Karpas-422 (cell line): ENCODE results near the gene RFX4. TPM values are rescaled to one million over a fixed set of nuclear protein-coding genes. Genes with fewer than 3 reads are reported as not detected.

Experiments
- DNase-seq: peaks from one replicate; pipeline ENCODE4 v3.0.0-alpha.2; 2015
- H2AFZ ChIP-seq: fragments of 200-600 bp; sonication (generic); 2 replicates; pipeline ENCODE4 v1.6.1; 2014; ENCODE audit warnings: antibody characterized with exemption, low read length, mixed read lengths
- H3K27ac ChIP-seq: fragments of 200-600 bp; sonication (generic); 2 replicates; pipeline ENCODE4 v1.5.1; 2014; ENCODE audit warnings: mild to moderate bottlenecking, low read length, moderate library complexity
- H3K27me3 ChIP-seq: fragments of 200-600 bp; sonication (generic); 2 replicates; pipeline ENCODE4 v1.6.1; 2014; ENCODE audit warnings: low read length, mixed read lengths
- H3K36me3 ChIP-seq: fragments of 200-600 bp; sonication (generic); 2 replicates; pipeline ENCODE4 v1.6.1; 2014; ENCODE audit warnings: low read length, mixed read lengths; ENCODE audit not compliant: insufficient read depth
- H3K4me1 ChIP-seq: fragments of 200-600 bp; sonication (generic); 2 replicates; pipeline ENCODE4 v1.6.1; 2014; ENCODE audit warnings: mild to moderate bottlenecking, low read length, mixed read lengths
- H3K4me2 ChIP-seq: fragments of 200-600 bp; sonication (generic); 2 replicates; pipeline ENCODE4 v1.6.1; 2014; ENCODE audit warnings: low read length, low read depth, mild to moderate bottlenecking; ENCODE audit not compliant: poor library complexity, severe bottlenecking
- H3K4me3 ChIP-seq: fragments of 200-600 bp; sonication (generic); 2 replicates; pipeline ENCODE4 v1.5.1; 2014; ENCODE audit warnings: mild to moderate bottlenecking, antibody characterized with exemption, low read length, mixed read lengths
- H3K79me2 ChIP-seq: fragments of 200-600 bp; sonication (generic); 2 replicates; pipeline ENCODE4 v1.6.1; 2014; ENCODE audit warnings: mild to moderate bottlenecking, low read length, mixed read lengths
- H3K9ac ChIP-seq: fragments of 200-600 bp; sonication (generic); 2 replicates; pipeline ENCODE4 v1.6.0; 2014; ENCODE audit warnings: low read length
- H3K9me2 ChIP-seq: fragments of 200-600 bp; sonication (generic), shearing (Covaris generic); replicated peaks from 2 replicates; pipeline ENCODE4 v1.6.0; 2014; ENCODE audit warnings: mild to moderate bottlenecking, low read length, moderate library complexity; ENCODE audit not compliant: insufficient read depth
- H3K9me3 ChIP-seq: fragments of 300-700, 200-600 bp; sonication (generic); 2 replicates; pipeline ENCODE4 v1.6.1; 2014; ENCODE audit warnings: low read length, mixed read lengths
- H4K20me1 ChIP-seq: fragments of 200-600 bp; sonication (generic); 2 replicates; pipeline ENCODE4 v1.6.1; 2014; ENCODE audit warnings: mild to moderate bottlenecking, antibody characterized with exemption, low read length, low read depth; ENCODE audit not compliant: insufficient read depth
- total RNA-seq: library from RNA; depleted of rRNA; stranded (reverse); fragments of >200 nt; shearing (Covaris generic); gene quantifications from 2 replicates; pipeline ENCODE4 v1.2.3, GENCODE V29; 2014; ENCODE audit warnings: low replicate concordance

Gene RFX4
- total RNA-seq, 1 experiment from 2014 or later: not detected

DNA sequence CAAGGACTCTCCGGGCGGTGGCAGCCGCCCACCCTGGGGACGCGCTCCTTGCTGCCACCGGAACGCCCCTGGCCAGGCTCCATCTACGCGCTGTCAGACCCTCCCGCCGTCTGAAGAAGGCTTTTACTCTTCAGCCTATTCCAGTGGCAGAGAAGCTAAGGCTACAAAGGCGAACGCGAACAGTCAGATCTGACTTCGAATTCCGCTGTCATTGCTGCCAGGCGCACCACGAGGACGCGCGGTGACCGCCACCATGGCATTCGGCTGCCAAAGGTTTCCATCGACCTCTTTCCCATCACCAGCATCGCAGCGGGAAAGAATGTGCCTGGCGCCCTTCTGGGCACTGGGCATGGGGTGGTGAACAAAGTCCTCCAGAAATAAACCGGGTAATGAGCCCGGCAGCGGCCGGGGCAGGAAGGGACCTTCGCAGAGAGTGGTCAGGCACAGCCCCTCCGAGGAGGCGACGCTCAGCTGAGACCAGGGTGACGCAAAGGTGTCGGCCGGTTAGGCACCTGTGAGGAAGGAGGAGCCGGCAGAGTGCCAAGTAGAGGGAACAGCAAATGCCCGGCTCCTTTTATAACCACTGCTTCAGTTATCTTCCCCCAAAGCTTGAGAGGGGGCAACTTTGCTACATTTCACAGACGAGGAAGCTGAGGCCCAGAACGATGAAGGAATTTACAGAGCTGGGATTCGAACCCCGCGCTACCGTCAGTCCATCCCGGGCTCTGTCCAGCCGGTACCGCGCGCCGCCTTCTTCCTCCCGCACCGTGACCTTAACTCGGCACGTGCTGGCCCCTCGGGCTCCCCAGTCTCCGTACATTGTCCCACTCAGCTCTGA lies 1.9 kb upstream of the RFX4 start:
- H3K4me1 ChIP-seq: no peaks in the 10 kb centered on the region
- H3K9me2 ChIP-seq: no peaks in the 10 kb centered on the region
- no peak overlapping the region for H3K9ac ChIP-seq
- DNase-seq: no peak
- H3K4me3 ChIP-seq: no peak overlapping the region
- H3K79me2 ChIP-seq: no peaks in the 10 kb centered on the region
- no peak overlapping the region for H3K4me2 ChIP-seq
- no peaks in the 10 kb centered on the region for H3K9me3 ChIP-seq
- no peaks in the 10 kb centered on the region for H4K20me1 ChIP-seq
- no peak overlapping the region for H2AFZ ChIP-seq
- no peaks in the 10 kb centered on the region for H3K36me3 ChIP-seq
- H3K27me3 ChIP-seq: no peaks in the 10 kb centered on the region
- no peak overlapping the region for H3K27ac ChIP-seq

DNA sequence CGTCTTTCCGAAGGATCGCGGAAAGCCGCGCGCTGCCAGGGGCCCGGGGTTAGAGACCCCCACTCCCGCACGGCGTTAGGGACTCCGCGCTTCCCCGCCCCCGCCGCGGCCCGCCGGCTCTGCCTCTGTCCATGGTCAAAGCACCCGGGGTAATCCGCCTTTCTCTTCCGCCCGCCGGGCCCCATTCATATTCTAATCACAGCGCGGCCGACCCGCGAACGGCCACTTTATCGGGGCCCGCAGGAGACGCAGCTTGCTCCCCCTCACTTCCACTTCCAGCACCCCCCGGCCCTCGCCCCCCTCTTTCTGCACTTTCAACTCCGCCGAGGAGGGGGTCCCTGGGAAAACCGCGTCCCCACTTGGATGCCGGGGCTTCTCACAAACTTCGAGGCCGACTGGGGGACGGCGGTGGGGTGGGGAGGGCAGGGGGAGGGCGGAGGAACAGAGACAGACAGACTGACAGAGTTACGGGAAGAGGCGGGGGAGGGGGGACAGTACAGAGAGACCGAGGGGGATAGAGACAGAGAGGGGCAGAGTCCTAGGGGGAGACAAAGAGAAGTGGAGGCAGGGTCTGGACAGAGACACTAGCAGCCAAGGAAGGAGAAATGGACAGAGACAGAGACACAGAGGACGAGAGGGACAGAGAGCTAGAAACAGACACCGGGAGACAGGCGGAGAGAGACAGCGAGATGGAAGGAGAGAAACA lies 1.1 kb upstream of the RFX4 start:
- no peaks in the 10 kb centered on the region for H4K20me1 ChIP-seq
- no peak for DNase-seq
- H3K9ac ChIP-seq: no peak overlapping the region
- H3K9me3 ChIP-seq: no peaks in the 10 kb centered on the region
- no peaks in the 10 kb centered on the region for H3K9me2 ChIP-seq
- no peaks in the 10 kb centered on the region for H3K36me3 ChIP-seq
- H3K4me3 ChIP-seq: no peak overlapping the region
- H2AFZ ChIP-seq: no peak overlapping the region
- no peaks in the 10 kb centered on the region for H3K4me1 ChIP-seq
- no peaks in the 10 kb centered on the region for H3K79me2 ChIP-seq
- H3K27me3 ChIP-seq: no peaks in the 10 kb centered on the region
- H3K27ac ChIP-seq: no peak overlapping the region
- no peak overlapping the region for H3K4me2 ChIP-seq

DNA sequence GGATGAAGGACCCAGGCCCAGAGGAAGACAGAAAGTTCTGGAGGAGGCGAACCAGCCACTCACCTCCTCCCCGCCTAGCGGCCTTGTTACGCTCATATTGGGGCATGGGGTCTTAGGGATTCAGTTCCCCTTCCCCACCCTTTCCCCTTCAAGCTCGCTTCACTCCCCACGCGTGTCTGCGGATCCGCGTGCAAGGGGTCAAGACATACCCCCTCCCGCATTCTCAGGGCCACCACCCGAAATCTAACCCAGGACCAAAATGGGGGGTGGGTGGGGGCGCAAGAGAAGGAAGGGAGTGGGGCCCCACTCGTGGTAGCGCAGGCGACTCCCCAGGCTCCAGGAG lies 584 bp upstream of the RFX4 start:
- Histone ChIP-seq H3K9me2 (no peaks in the 10 kb centered on the region), H3K9me3 (no peaks in the 10 kb centered on the region), H3K27me3 (no peaks in the 10 kb centered on the region), H3K4me1 (no peaks in the 10 kb centered on the region), H3K4me3 (no peak overlapping the region), H3K79me2 (no peaks in the 10 kb centered on the region), H4K20me1 (no peaks in the 10 kb centered on the region), H3K4me2 (no peak overlapping the region), H3K9ac (no peak overlapping the region), H3K36me3 (no peaks in the 10 kb centered on the region), H3K27ac (no peak overlapping the region), H2AFZ (no peak overlapping the region)
- no peak for DNase-seq

DNA sequence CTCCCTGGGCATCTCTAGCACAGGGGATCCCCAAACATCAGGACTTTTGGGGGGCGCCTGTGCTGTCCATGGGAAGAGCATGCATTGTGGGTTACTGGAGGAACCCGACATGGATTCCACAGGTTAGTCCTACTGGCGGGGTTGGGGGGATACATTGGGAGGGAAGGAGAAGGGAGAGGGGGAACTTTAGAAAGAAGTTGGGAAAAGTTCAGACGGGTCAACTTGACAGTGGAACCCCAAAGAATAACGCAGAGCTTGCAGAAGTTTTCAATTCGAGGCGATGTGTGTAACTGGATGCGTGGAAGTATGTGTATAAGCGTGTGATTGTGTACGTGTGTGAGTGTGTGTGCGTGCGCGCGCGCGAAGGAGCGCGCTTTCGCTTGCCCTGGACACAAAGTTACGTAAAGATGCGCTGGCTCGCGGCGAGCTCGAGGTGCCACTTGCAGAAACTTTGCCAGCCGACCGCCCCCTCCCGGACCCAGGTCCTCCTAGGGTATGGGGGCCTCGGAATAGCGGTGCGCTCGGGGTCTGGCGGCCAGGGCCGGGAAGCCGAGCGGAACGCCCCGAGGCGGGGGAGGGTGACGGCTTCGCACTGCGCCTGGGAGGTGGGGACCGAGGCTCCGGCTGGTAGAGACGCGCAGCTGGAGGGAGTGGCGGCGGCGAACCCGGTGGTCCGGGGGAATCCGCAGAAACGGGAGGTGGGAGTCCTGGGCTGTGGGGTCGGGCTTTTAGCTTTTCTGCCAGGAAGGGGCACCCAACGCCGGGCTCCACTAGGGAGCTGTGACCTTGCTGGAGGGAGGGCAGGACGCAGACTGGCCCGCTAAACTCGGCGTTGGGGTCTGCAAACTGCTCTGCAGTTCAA lies 669 bp downstream of the RFX4 start:
- no peaks in the 10 kb centered on the region for H3K4me1 ChIP-seq
- no peaks in the 10 kb centered on the region for H3K36me3 ChIP-seq
- no peak overlapping the region for H3K4me3 ChIP-seq
- H3K9me2 ChIP-seq: no peaks in the 10 kb centered on the region
- H3K4me2 ChIP-seq: no peak overlapping the region
- H3K79me2 ChIP-seq: no peaks in the 10 kb centered on the region
- DNase-seq: no peak
- no peaks in the 10 kb centered on the region for H3K9me3 ChIP-seq
- no peak overlapping the region for H3K9ac ChIP-seq
- H2AFZ ChIP-seq: no peak overlapping the region
- H3K27me3 ChIP-seq: no peaks in the 10 kb centered on the region
- no peaks in the 10 kb centered on the region for H4K20me1 ChIP-seq
- H3K27ac ChIP-seq: no peak overlapping the region

DNA sequence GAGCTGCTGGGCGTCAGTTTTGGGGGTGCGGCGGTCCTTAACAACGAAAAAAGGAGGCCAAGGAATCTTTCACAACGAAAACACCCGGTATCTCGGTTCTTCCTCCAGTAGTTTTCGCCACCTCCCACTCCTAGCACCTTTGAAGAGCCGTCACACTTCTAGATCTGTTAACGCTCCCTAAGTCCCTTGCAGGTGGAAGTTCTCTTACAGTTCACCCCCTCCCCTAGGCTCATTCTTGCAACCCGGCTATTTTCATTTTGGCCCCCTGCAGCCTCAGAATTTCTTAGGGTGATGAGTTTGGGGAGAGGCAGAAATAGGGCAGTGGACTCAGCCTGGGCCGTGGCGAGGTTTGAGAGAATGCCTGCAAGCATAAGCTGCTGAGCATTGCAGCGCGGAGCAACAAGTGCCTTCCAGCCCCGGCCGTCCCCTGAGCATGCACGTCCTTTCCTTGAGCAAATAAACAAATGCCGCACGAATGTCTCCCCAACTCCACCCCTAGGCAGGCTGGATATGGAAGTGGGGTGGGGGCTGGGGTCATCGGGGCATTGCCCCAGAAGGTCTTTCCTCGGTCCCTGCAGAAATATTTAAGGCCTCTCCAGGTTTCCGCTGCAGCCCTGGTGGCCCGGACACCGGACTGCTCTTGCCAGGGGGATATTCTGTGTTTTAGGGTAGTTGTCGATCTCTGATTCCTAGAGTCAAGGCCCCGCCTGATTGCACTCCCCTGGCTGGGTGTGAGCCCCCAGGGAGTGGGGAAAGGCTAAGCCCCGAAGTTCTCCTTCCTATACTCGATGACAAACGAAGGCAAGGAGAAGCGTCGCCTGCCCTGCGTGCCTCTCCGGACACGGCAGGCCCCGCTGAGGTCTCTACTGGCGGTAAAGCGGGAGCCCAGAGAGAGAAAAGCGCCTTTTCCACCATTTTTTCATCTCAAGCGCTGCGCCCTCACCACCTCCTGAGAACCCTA lies 1.6 kb downstream of the RFX4 start:
- H3K9me2 ChIP-seq: no peaks in the 10 kb centered on the region
- H3K4me2 ChIP-seq: no peak overlapping the region
- H3K9me3 ChIP-seq: no peaks in the 10 kb centered on the region
- H3K4me3 ChIP-seq: no peak overlapping the region
- no peak overlapping the region for H3K9ac ChIP-seq
- no peak for DNase-seq
- H3K27ac ChIP-seq: no peak overlapping the region
- H3K4me1 ChIP-seq: no peaks in the 10 kb centered on the region
- no peaks in the 10 kb centered on the region for H3K79me2 ChIP-seq
- no peaks in the 10 kb centered on the region for H4K20me1 ChIP-seq
- no peaks in the 10 kb centered on the region for H3K27me3 ChIP-seq
- no peak overlapping the region for H2AFZ ChIP-seq
- no peaks in the 10 kb centered on the region for H3K36me3 ChIP-seq

DNA sequence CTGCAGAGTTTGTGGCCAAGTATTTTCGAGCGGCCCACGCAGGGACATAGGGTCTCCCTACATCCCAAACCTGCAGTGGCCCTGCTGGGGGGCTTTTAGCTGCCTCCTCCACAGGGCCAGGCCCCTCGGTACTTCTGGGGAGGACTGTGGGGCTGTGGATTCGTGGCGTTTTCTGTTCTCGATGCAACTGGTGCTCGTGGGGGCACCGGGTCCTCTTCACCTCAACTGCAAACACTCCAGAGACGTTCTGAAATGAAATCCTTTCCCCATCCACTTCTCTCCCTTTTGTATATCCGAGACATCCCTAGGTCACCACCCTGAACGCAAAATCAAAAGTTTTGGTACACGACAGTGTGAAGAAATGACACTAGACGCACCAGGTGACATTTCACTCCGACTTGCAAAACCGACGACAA lies 2.3 kb downstream of the RFX4 start:
- no peaks in the 10 kb centered on the region for H3K27me3 ChIP-seq
- no peak overlapping the region for H3K9ac ChIP-seq
- no peak overlapping the region for H2AFZ ChIP-seq
- no peaks in the 10 kb centered on the region for H3K36me3 ChIP-seq
- no peak overlapping the region for H3K4me2 ChIP-seq
- H3K4me3 ChIP-seq: no peak overlapping the region
- no peaks in the 10 kb centered on the region for H3K79me2 ChIP-seq
- H3K9me2 ChIP-seq: no peaks in the 10 kb centered on the region
- no peaks in the 10 kb centered on the region for H3K9me3 ChIP-seq
- no peaks in the 10 kb centered on the region for H3K4me1 ChIP-seq
- H4K20me1 ChIP-seq: no peaks in the 10 kb centered on the region
- H3K27ac ChIP-seq: no peak overlapping the region
- DNase-seq: no peak

DNA sequence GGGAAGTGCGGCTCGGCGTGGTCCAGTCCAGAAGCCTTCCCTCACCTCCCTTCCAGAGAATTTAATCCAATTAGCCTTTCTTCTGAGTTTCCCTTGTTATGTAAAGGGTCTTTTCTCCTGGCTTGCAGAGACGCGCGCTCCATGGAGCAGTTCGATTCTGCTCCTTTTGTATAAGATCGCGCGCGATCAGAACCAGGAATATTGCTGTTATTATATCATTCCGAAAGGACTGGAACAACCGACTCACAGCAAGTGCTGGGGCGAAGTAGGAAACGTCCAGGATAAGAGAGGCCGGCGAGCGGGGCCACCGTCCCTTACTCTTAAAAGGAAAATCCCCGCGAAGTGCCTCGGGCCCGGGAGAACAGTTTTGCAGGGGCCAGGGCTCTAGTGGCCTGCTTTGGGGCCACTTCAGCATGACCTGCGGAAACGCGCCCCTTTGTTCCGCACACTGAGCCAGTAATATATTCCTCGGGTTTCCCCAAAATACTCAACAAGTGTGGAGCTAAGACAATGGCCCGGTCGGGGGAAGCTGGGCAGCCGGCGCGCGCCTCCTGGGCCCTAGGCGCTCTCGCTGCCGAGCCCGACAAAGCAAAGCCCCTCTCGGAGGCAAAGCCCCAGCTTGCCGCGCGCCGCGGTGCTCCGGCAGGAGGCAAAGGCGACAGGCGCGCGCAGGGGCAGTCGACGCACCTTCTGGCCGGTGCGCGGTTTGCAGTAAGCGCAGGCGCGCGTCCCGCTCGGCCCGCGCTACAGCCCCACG lies 2.9 kb downstream of the RFX4 start:
- Histone ChIP-seq H3K9me3 (no peaks in the 10 kb centered on the region), H3K27ac (no peak overlapping the region), H3K9ac (no peak overlapping the region), H3K9me2 (no peaks in the 10 kb centered on the region), H3K4me2 (no peak overlapping the region), H2AFZ (no peak overlapping the region), H4K20me1 (no peaks in the 10 kb centered on the region), H3K36me3 (no peaks in the 10 kb centered on the region), H3K4me3 (no peak overlapping the region), H3K4me1 (no peaks in the 10 kb centered on the region), H3K27me3 (no peaks in the 10 kb centered on the region), H3K79me2 (no peaks in the 10 kb centered on the region)
- no peak for DNase-seq
